BLaER1 treated with 17β-estradiol and CSF1 and Interleukin-3, amounts not matched to agents 10 nM and 100 nM (cell line): ENCODE data around the gene DNASE1L3.

Experiments used
- H3K27ac ChIP-seq, 11 experiments: shearing (Covaris generic); formaldehyde crosslinking; 2 replicates each; pipeline ENCODE4 v1.8.1; 2022
- H3K27me3 ChIP-seq, 11 experiments: shearing (Covaris generic); formaldehyde crosslinking; 2 replicates each; pipeline ENCODE4 v1.8.1; 2022
- H3K36me3 ChIP-seq, 11 experiments: shearing (Covaris generic); formaldehyde crosslinking; 2 replicates each; pipeline ENCODE4 v1.8.1; 2022
- H3K4me1 ChIP-seq, 10 experiments: shearing (Covaris generic); formaldehyde crosslinking; 2 replicates each; pipeline ENCODE4 v1.8.1; 2022
- H3K4me2 ChIP-seq, 11 experiments: shearing (Covaris generic); formaldehyde crosslinking; 2 replicates each; pipeline ENCODE4 v1.8.1; 2022
- H3K4me3 ChIP-seq, 10 experiments: shearing (Covaris generic); formaldehyde crosslinking; 2 replicates each; pipeline ENCODE4 v1.8.1; 2022
- H3K9ac ChIP-seq, 11 experiments: shearing (Covaris generic); formaldehyde crosslinking; 2 replicates each; pipeline ENCODE4 v1.8.1; 2022
- H3K9me3 ChIP-seq, 11 experiments: shearing (Covaris generic); formaldehyde crosslinking; replicated peaks in 1 of 11; 2 replicates each; pipeline ENCODE4 v1.8.1; 2022
- H4K20me1 ChIP-seq, 11 experiments: shearing (Covaris generic); formaldehyde crosslinking; 2 replicates each; pipeline ENCODE4 v1.8.1; 2022
- Cebpa-rat ChIP-seq, 11 experiments: shearing (Covaris generic); IDR thresholded peaks; 2 replicates each; pipeline ENCODE4 v1.8.1; 2022

Gene DNASE1L3

GRCh38 chr3:58155838-58156237, 54.9 kb downstream of the DNASE1L3 start:
- no peaks in the 10 kb centered on the region for H3K4me1 ChIP-seq
- H3K27me3 ChIP-seq = no peaks in the 10 kb centered on the region
- H3K36me3 ChIP-seq = peaks cover 18 to 98% (median 80%) of the 10 kb centered on the region in 11 experiments
- no peak overlapping the region for H3K4me2 ChIP-seq
- no peak overlapping the region for H3K4me3 ChIP-seq
- no peak overlapping the region for H3K9ac ChIP-seq
- H3K9me3 ChIP-seq = no peaks in the 10 kb centered on the region
- no peaks in the 10 kb centered on the region; a peak in 1 of 22 replicates for H4K20me1 ChIP-seq
- no peak for TF ChIP-seq Cebpa-rat (IDR thresholded peaks at IDR 0.05)
- no peak overlapping the region for H3K27ac ChIP-seq

GRCh38 chr3:58154626-58155449, 55.9 kb downstream of the DNASE1L3 start:
- no peak overlapping the region for H3K27ac ChIP-seq
- no peak for TF ChIP-seq Cebpa-rat (IDR thresholded peaks at IDR 0.05)
- no peaks in the 10 kb centered on the region; a peak in 1 of 22 replicates for H4K20me1 ChIP-seq
- peaks cover 21 to 98% (median 82%) of the 10 kb centered on the region in 11 experiments for H3K36me3 ChIP-seq
- no peak overlapping the region for H3K9ac ChIP-seq
- H3K4me2 ChIP-seq = no peak overlapping the region
- no peaks in the 10 kb centered on the region for H3K4me1 ChIP-seq
- no peaks in the 10 kb centered on the region for H3K27me3 ChIP-seq
- no peaks in the 10 kb centered on the region for H3K9me3 ChIP-seq
- H3K4me3 ChIP-seq = no peak overlapping the region

- no peak for TF ChIP-seq Cebpa-rat (IDR thresholded peaks at IDR 0.05)
- Histone ChIP-seq H3K36me3 (peaks cover 35 to 98% (median 85%) of the 10 kb centered on the region in 11 experiments), H3K27ac (no peak overlapping the region), H3K4me3 (no peak overlapping the region), H3K9me3 (no peaks in the 10 kb centered on the region), H3K27me3 (no peaks in the 10 kb centered on the region), H3K9ac (no peak overlapping the region), H4K20me1 (no peaks in the 10 kb centered on the region; a peak in 1 of 22 replicates), H3K4me2 (no peak overlapping the region), H3K4me1 (no peaks in the 10 kb centered on the region)
Observed at GRCh38 chr3:58153371-58153770, 57.4 kb downstream of the DNASE1L3 start.

DNA sequence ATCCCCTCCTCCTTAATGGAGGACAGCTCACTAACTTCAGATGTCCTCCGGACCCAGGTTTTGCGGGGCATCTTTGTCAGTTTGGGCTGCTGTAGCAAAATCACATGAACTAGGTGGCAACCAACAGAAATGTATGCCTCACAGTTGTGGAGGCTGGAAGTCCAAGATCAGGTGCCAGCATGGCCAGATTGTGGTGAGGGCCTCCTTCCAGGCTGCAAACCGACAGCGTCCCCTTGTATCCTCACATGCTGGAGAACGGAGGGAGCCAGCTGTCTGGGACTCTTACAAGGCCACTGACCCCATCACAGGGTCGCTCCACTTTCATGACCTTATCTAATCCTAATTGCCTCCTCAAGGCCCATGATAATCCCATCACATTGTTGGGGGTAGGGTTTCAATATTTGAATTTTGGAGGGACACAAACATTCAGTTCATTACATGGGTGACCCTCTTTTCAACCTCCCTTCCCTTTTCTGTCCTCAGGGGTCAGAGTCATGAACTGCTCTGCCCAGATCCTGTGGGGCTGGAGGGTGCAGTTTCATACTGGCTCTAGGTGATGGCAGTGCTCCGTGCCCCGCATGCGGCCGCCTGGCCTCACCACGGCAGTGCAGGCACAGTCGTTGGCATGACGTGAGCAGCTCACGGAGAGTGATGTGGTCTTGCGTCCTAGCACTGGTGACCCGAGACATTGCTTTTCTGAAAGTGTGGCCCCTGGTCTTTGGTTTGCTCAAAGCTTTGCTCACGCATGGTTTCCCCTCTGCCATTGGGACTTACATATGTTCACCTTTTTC, 58.4 kb downstream of the DNASE1L3 start:
- no peaks in the 10 kb centered on the region for H3K4me1 ChIP-seq
- TF ChIP-seq Cebpa-rat (IDR thresholded peaks at IDR 0.05) = no peak
- no peak overlapping the region for H3K4me2 ChIP-seq
- no peaks in the 10 kb centered on the region for H3K9me3 ChIP-seq
- no peak overlapping the region for H3K27ac ChIP-seq
- no peak overlapping the region for H3K4me3 ChIP-seq
- peaks cover 43 to 100% (median 89%) of the 10 kb centered on the region in 11 experiments for H3K36me3 ChIP-seq
- no peaks in the 10 kb centered on the region; a peak in 1 of 22 replicates for H4K20me1 ChIP-seq
- H3K9ac ChIP-seq = no peak overlapping the region
- H3K27me3 ChIP-seq = no peaks in the 10 kb centered on the region

- Histone ChIP-seq H3K27ac (no peak overlapping the region), H3K36me3 (peaks cover 43 to 100% (median 93%) of the 10 kb centered on the region in 11 experiments), H3K9me3 (no peaks in the 10 kb centered on the region), H3K4me1 (no peaks in the 10 kb centered on the region), H3K4me2 (no peak overlapping the region), H3K4me3 (no peak overlapping the region), H4K20me1 (no peaks in the 10 kb centered on the region; a peak in 1 of 22 replicates), H3K27me3 (no peaks in the 10 kb centered on the region), H3K9ac (no peak overlapping the region)
- no peak for TF ChIP-seq Cebpa-rat (IDR thresholded peaks at IDR 0.05)
Observed at GRCh38 chr3:58151637-58152036, 59.1 kb downstream of the DNASE1L3 start.

DNA sequence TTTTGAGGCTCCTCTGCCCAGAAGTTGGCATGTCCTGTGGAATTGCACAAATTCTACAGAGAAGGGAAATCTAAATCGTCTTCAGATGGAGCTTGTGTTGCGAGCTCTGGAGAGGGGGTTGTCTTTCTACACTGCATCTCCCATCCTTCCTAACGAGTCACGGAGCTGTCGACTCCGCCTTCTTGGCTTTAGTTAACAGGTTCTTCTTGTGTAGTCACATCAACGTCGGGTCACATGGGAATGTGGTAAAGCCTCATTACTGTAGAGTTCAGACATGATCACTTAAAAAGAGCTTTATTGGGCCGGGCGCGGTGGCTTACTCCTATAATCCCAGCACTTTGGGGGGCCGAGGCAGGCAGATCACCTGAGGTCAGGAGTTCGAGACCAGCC, 60.0 kb downstream of the DNASE1L3 start:
- Histone ChIP-seq H3K9ac (no peak overlapping the region), H4K20me1 (no peaks in the 10 kb centered on the region; a peak in 1 of 22 replicates), H3K4me3 (no peak overlapping the region), H3K27ac (no peak overlapping the region), H3K27me3 (no peaks in the 10 kb centered on the region), H3K4me1 (no peaks in the 10 kb centered on the region), H3K4me2 (no peak overlapping the region), H3K9me3 (no peaks in the 10 kb centered on the region), H3K36me3 (peaks cover 40 to 100% (median 97%) of the 10 kb centered on the region in 11 experiments)
- no peak for TF ChIP-seq Cebpa-rat (IDR thresholded peaks at IDR 0.05)

DNA sequence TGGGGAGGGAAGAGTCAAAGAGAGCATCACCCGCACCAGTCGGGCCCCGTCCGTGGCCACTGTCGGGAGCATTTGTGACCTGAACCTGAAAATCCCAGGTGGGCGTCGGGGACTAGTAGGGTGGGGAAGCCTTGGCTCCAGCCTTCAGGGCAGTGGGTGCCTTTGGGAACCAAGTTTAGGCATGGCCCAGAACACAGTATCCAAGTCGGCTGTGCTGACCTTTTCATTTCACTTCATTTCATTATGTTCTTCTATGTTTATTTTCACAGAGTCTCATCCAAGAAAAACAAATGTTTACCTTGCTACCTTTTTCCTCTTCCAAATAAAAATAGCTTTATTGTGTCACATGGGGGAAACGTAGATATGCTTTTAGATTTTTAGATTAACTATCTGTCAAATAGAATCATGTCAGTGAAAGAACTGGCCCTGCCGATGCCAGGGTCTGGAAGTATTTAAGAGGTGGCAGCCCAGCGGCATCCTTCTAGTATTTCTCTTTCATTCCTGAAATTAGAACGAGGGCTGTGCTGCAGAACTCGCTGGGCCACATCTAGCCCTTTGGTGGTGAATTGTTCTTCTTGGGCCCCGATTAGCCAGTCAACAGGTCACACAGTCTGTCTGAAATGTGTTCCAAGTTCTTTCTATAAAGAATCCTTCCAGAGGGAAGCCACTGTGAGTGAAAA, 60.5 kb downstream of the DNASE1L3 start:
- Histone ChIP-seq H3K9ac (no peak overlapping the region), H3K27me3 (no peaks in the 10 kb centered on the region), H3K36me3 (peaks cover 37 to 100% (median 98%) of the 10 kb centered on the region in 11 experiments), H3K9me3 (no peaks in the 10 kb centered on the region), H4K20me1 (no peaks in the 10 kb centered on the region; a peak in 1 of 22 replicates), H3K27ac (no peak overlapping the region), H3K4me1 (no peaks in the 10 kb centered on the region), H3K4me3 (no peak overlapping the region), H3K4me2 (no peak overlapping the region)
- no peak for TF ChIP-seq Cebpa-rat (IDR thresholded peaks at IDR 0.05)

GRCh38 chr3:58148049-58148448, 62.7 kb downstream of the DNASE1L3 start:
- H3K4me1 ChIP-seq = no peaks in the 10 kb centered on the region
- H3K9ac ChIP-seq = no peak overlapping the region
- H3K9me3 ChIP-seq = no peaks in the 10 kb centered on the region
- TF ChIP-seq Cebpa-rat (IDR thresholded peaks at IDR 0.05) = no peak
- no peak overlapping the region for H3K4me3 ChIP-seq
- H3K36me3 ChIP-seq = peaks cover 32 to 99% (median 95%) of the 10 kb centered on the region in 11 experiments
- H3K27ac ChIP-seq = no peak overlapping the region
- no peak overlapping the region for H3K4me2 ChIP-seq
- H3K27me3 ChIP-seq = no peaks in the 10 kb centered on the region
- peaks cover 0 to 7% (median 0%) of the 10 kb centered on the region in 11 experiments; a peak in 1 of 22 replicates for H4K20me1 ChIP-seq
